Endothelial cell of umbilical vein (primary cell): ENCODE measurements around the gene CTBP2. TPM values are rescaled to one million over a fixed set of nuclear protein-coding genes. Genes with fewer than 3 reads are reported as not detected.
"Not testable (repeated sequence)": the region's sequence is repeated elsewhere in the genome, so short reads cannot be mapped to it uniquely, and the experiment has no call there.

ENCODE experiments used
- BruUV-seq: library from RNA; stranded (reverse); fragments of 400-500 nt; replicated peaks from 2 replicates; lab custom pipeline; 2021; lab: Mats Ljungman, UMichigan
- CTCF ChIA-PET: fragments of 300-600, 350-600 bp; sonication (Branson Sonifier 250); formaldehyde crosslinking; loops from one replicate; lab custom pipeline; 2021; ENCODE audit warnings: antibody characterized with exemption, inconsistent platforms; lab: Charles Lee
- POLR2A ChIA-PET: fragments of 300-600, 350-600 bp; sonication (Branson Sonifier 250); formaldehyde crosslinking; loops from one replicate; lab custom pipeline; 2021; ENCODE audit warnings: antibody characterized with exemption, inconsistent platforms; lab: Charles Lee
- DNase-seq: peaks from one replicate; pipeline ENCODE4 v3.0.0-alpha.2; 2011; ENCODE audit warnings: low read depth, low spot score
- FAIRE-seq: peaks from 2 replicates; lab custom pipeline; 2011; peaks lifted over from hg19 to GRCh38; lab: Jason Lieb, UNC
- H2AFZ ChIP-seq: 2 replicates; pipeline ENCODE4 v1.6.0; 2012; ENCODE audit warnings: low read depth, low read length, control low read depth, inconsistent platforms
- H3K27ac ChIP-seq: 2 replicates; pipeline ENCODE4 v1.5.1; 2011; ENCODE audit warnings: low read depth, mild to moderate bottlenecking, control low read depth, low read length, moderate library complexity; ENCODE audit not compliant: insufficient read depth
- H3K27me3 ChIP-seq, 2 experiments: 2 replicates each; pipeline versions ENCODE4 v1.6.0 to v1.6.1; 2011; ENCODE audit warnings: low read length in 2 of 2, mixed read lengths in 1 of 2; ENCODE audit not compliant: control insufficient read depth in 2 of 2, insufficient read depth in 2 of 2
- H3K36me3 ChIP-seq, 2 experiments: 2 replicates in 1 of 2; 3 replicates in 1 of 2; pipeline ENCODE4 v1.5.1; 2011; ENCODE audit warnings: low read length in 2 of 2, mild to moderate bottlenecking in 1 of 2, moderate library complexity in 1 of 2; ENCODE audit not compliant: control insufficient read depth in 2 of 2, insufficient read depth in 2 of 2; ENCODE audit errors: extremely low read depth in 1 of 2
- H3K4me1 ChIP-seq: 3 replicates; pipeline ENCODE4 v1.5.1; 2011; ENCODE audit warnings: mild to moderate bottlenecking, low read length; ENCODE audit not compliant: control insufficient read depth, insufficient read depth; ENCODE audit errors: extremely low read depth
- H3K4me2 ChIP-seq: 2 replicates; pipeline ENCODE4 v1.6.1; 2011; ENCODE audit warnings: low read length, control low read depth, mixed read lengths; ENCODE audit not compliant: insufficient read depth
- H3K4me3 ChIP-seq, 3 experiments: fragments of 200-600 bp in 1 of 3; sonication (generic), shearing (Covaris generic) in 1 of 3; replicated peaks in 1 of 3; 2 replicates each; pipeline ENCODE4 v1.5.1; 2011 to 2016; ENCODE audit warnings: control low read depth in 3 of 3, low read length in 3 of 3, mild to moderate bottlenecking in 2 of 3, inconsistent platforms in 1 of 3, low read depth in 1 of 3, moderate library complexity in 1 of 3; ENCODE audit not compliant: insufficient read depth in 1 of 3
- H3K79me2 ChIP-seq: 2 replicates; pipeline ENCODE4 v1.6.0; 2012; ENCODE audit warnings: low read length, inconsistent platforms; ENCODE audit not compliant: control insufficient read depth, insufficient read depth
- H3K9ac ChIP-seq: replicated peaks from 2 replicates; pipeline ENCODE3; 2011; ENCODE audit warnings: low read length, control low read depth; ENCODE audit not compliant: insufficient read depth; ENCODE audit errors: extremely low read depth
- H3K9me1 ChIP-seq: replicated peaks from 3 replicates; pipeline ENCODE4 v1.6.0; 2011; ENCODE audit warnings: mild to moderate bottlenecking, low read length; ENCODE audit not compliant: control insufficient read depth, insufficient read depth; ENCODE audit errors: extremely low read depth
- H3K9me3 ChIP-seq: replicated peaks from 2 replicates; pipeline ENCODE4 v1.5.1; 2012; ENCODE audit warnings: low read length, inconsistent platforms; ENCODE audit not compliant: control insufficient read depth, insufficient read depth
- H4K20me1 ChIP-seq: replicated peaks from 2 replicates; pipeline ENCODE3; 2011; ENCODE audit warnings: mild to moderate bottlenecking, low read length; ENCODE audit not compliant: control insufficient read depth, insufficient read depth; ENCODE audit errors: extremely low read depth
- EZH2 ChIP-seq: IDR thresholded peaks from 2 replicates; pipeline ENCODE4 v1.6.1; 2012; ENCODE audit warnings: borderline replicate concordance, low read depth, mild to moderate bottlenecking, moderate library complexity, low read length, inconsistent platforms; ENCODE audit not compliant: severe bottlenecking
- FOS ChIP-seq: IDR thresholded peaks from 2 replicates; pipeline ENCODE4 v1.6.1; 2011; ENCODE audit warnings: mild to moderate bottlenecking, low read length, moderate library complexity, borderline replicate concordance; ENCODE audit not compliant: insufficient read depth
- GATA2 ChIP-seq: IDR thresholded peaks from 2 replicates; pipeline ENCODE4 v1.7.0; 2011; ENCODE audit warnings: low read depth, mild to moderate bottlenecking, moderate library complexity, mixed read lengths, low read length; ENCODE audit not compliant: insufficient read length, insufficient read depth
- JUN ChIP-seq: IDR thresholded peaks from 2 replicates; pipeline ENCODE4 v1.6.1; 2011; ENCODE audit warnings: borderline replicate concordance, low read depth; ENCODE audit not compliant: insufficient read length, insufficient read depth
- MYC ChIP-seq: IDR thresholded peaks from one replicate; pipeline ENCODE4 v1.6.1; 2011; ENCODE audit warnings: mild to moderate bottlenecking, low read depth, low read length
- POLR2A ChIP-seq: IDR thresholded peaks from 2 replicates; pipeline ENCODE4 v1.6.1; 2012; ENCODE audit warnings: low read depth, mild to moderate bottlenecking, control low read depth, low read length
- POLR2AphosphoS5 ChIP-seq: IDR thresholded peaks from 2 replicates; pipeline ENCODE4 v1.6.1; 2012; ENCODE audit warnings: low read depth, mild to moderate bottlenecking, control low read depth, low read length, moderate library complexity; ENCODE audit not compliant: insufficient read depth
- dilution Hi-C: fragments of 300-500 bp; cut with MboI; formaldehyde crosslinking; loops from one replicate; pipeline ENCODE4 v1.15.0; 2019; ENCODE audit warnings: low sequenced_read_pairs; ENCODE audit not compliant: extremely low pct_ligation_motif_present
- intact Hi-C: fragments of 100-400 bp; cut with micrococcal nuclease; formaldehyde crosslinking; loops from one replicate; pipeline ENCODE4 v1.10.0; 2022
- polyA plus RNA-seq, 4 experiments: library from polyadenylated mRNA; depleted of rRNA in 3 of 4; stranded (reverse) in 3 of 4; unstranded in 1 of 4; fragments of >200 nt; gene quantifications; 2 replicates each; pipeline versions ENCODE4 v1.2.1 to v1.2.3, GENCODE V29; 2011 to 2012; ENCODE audit warnings: missing spikeins in 1 of 4
- total RNA-seq: library from RNA; stranded (reverse); gene quantifications from 2 replicates; pipeline ENCODE4 v1.2.3, GENCODE V29; 2021
- TF ChIP-seq, protein P1 (sequence below): IDR thresholded peaks from 2 replicates; pipeline ENCODE4 v1.6.1; 2011; ENCODE audit not compliant: insufficient read depth, insufficient read length
- TF ChIP-seq, protein P2 (sequence below), 2 donors: IDR thresholded peaks; 1 replicate in 1 of 2; 2 replicates in 1 of 2; pipeline ENCODE4 v1.5.1; 2011; ENCODE audit warnings: low read length in 2 of 2, mild to moderate bottlenecking in 2 of 2, moderate library complexity in 2 of 2, control low read depth in 1 of 2, inconsistent platforms in 1 of 2, low read depth in 1 of 2; ENCODE audit not compliant: insufficient read depth in 1 of 2; ENCODE audit errors: extremely low read depth in 1 of 2

CTBP2 gene
- total and polyA plus RNA-seq, 2 donors (not counting 3 experiments of a cell fraction or from before 2014, with no cell fraction given) = 118 to 128 TPM

DNA sequence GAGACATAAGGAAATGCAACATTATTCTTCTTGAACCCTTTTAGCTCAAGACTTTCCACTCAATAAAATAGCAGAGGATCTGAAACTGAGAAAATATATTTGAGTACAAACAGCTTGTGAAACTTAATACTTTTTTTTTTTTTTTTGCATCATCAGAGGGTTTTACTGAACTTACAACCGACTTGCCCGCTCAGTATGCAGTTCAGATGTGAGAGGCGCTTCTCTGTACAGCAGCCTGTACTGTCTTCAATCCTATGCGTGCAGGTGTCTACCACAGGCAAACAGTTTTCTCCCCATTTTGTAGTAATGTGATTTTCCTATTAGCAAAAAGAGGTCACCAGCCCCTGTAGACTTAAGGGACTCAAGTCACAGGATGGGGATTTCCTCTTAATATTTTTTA is 171.6 kb downstream of the CTBP2 start:
- POLR2A ChIA-PET, H3K4me1 ChIP-seq, intact Hi-C loops, H3K9ac ChIP-seq, H3K4me3 ChIP-seq, BruUV-seq, H2AFZ ChIP-seq, dilution Hi-C loops, DNase-seq, H3K27ac ChIP-seq, H3K4me2 ChIP-seq, H3K9me3 ChIP-seq, H3K9me1 ChIP-seq, CTCF ChIA-PET, H3K79me2 ChIP-seq, H4K20me1 ChIP-seq, H3K27me3 ChIP-seq, FAIRE-seq: not testable (repeated sequence)
- H3K36me3 ChIP-seq = peaks cover 30 to 35% of the 10 kb centered on the region in 2 experiments

DNA sequence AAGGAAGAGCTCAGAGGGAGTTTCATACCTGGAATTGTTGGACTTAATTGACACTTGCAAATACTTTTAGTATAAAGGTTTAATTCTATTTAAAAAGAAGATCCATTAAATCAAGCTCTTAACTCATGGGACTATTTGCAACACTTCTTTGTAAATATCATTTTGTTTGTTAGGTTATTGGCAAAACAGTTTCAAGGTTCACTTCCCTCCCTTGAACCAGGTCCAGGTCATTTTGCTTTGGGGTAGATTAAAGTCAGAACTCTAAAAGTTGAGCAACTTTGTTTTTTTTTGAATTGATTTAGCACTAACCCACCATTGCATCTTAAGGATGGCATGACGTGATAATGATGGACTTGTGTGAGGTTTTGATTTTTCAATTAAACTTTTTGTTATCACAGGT is 172.6 kb downstream of the CTBP2 start:
- H4K20me1 ChIP-seq = no peaks in the 10 kb centered on the region
- no peaks in the 10 kb centered on the region for H3K79me2 ChIP-seq
- no peaks in the 10 kb centered on the region for H3K9me1 ChIP-seq
- TF ChIP-seq POLR2A (no peak), MYC (no peak), POLR2AphosphoS5 (no peak), EZH2 (no peak), FOS (no peak), JUN (no peak), GATA2 (no peak)
- TF ChIP-seq, protein P1, sequence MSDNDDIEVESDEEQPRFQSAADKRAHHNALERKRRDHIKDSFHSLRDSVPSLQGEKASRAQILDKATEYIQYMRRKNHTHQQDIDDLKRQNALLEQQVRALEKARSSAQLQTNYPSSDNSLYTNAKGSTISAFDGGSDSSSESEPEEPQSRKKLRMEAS = no peak
- TF ChIP-seq, protein P2, sequence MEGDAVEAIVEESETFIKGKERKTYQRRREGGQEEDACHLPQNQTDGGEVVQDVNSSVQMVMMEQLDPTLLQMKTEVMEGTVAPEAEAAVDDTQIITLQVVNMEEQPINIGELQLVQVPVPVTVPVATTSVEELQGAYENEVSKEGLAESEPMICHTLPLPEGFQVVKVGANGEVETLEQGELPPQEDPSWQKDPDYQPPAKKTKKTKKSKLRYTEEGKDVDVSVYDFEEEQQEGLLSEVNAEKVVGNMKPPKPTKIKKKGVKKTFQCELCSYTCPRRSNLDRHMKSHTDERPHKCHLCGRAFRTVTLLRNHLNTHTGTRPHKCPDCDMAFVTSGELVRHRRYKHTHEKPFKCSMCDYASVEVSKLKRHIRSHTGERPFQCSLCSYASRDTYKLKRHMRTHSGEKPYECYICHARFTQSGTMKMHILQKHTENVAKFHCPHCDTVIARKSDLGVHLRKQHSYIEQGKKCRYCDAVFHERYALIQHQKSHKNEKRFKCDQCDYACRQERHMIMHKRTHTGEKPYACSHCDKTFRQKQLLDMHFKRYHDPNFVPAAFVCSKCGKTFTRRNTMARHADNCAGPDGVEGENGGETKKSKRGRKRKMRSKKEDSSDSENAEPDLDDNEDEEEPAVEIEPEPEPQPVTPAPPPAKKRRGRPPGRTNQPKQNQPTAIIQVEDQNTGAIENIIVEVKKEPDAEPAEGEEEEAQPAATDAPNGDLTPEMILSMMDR (IDR thresholded peaks at IDR 0.05; ENCODE audit: extremely low read depth in 1 of 2, insufficient read depth in 1 of 2, low read depth in 1 of 2, low read length in 2 of 2) = no peak
- DNase-seq (no peak), FAIRE-seq (no peak)
- H3K4me3 ChIP-seq = no peak overlapping the region
- no TSS peak for BruUV-seq
- no peak overlapping the region for H3K27ac ChIP-seq
- H3K9me3 ChIP-seq = no peaks in the 10 kb centered on the region
- ChIA-PET POLR2A (no interaction called here), CTCF (interaction anchor here (1.8 kb wide), 1 partner anchor 12 kb away, joined by 4 read pairs; no protein-coding TSS in a partner anchor)
- peaks cover 4% of the 10 kb centered on the region for H3K4me1 ChIP-seq
- dilution Hi-C loops (no loop called here), intact Hi-C loops (no loop called here)
- no peak overlapping the region for H3K9ac ChIP-seq
- no peak overlapping the region for H3K4me2 ChIP-seq
- peaks cover 27 to 33% of the 10 kb centered on the region in 2 experiments for H3K36me3 ChIP-seq
- H2AFZ ChIP-seq = no peak overlapping the region
- no peaks in the 10 kb centered on the region for H3K27me3 ChIP-seq
